K562 (cell line): Measurements from ENCODE around the gene TMTC3. TPM values are rescaled to one million over a fixed set of nuclear protein-coding genes. Genes with fewer than 3 reads are reported as not detected.

Experiments
- ATAC-seq: fragments of 200-7000 bp; cut with Tn5 transposase; 3 replicates; pipeline ENCODE4 v1.9.1; 2020; ENCODE audit warnings: moderate library complexity
- BruUV-seq: library from RNA; stranded (reverse); fragments of 400-500 nt; replicated peaks from 2 replicates; lab custom pipeline; 2021; lab: Mats Ljungman, UMichigan
- CTCF ChIA-PET: fragments of 300-600 bp; formaldehyde crosslinking; extraction: SDS; loops from one replicate; lab custom pipeline; 2021; ENCODE audit warnings: low intra/inter-chr PET ratio; lab: Yijun Ruan, JAX
- POLR2A ChIA-PET: fragments of 300-600, 350-650 bp; sonication (Branson Sonifier 250); formaldehyde crosslinking; extraction: SDS; loops from one replicate; lab custom pipeline; 2021; ENCODE audit warnings: antibody characterized with exemption, inconsistent platforms; lab: Yijun Ruan, JAX
- DNase-seq, 4 experiments: peaks; one replicate each; pipeline versions ENCODE4 v3.0.0 to v3.0.0-alpha.2; 2011 to 2018; ENCODE audit warnings: low spot score in 3 of 4, mixed read lengths in 3 of 4; ENCODE audit errors: extremely low read depth in 1 of 4
- FAIRE-seq: peaks from 2 replicates; lab custom pipeline; 2011; peaks lifted over from hg19 to GRCh38; lab: Jason Lieb, UNC
- H2AFZ ChIP-seq: 2 replicates; pipeline ENCODE4 v1.6.0; 2011; ENCODE audit warnings: low read depth, low read length, control low read depth, inconsistent platforms
- H3K27ac ChIP-seq: fragments of 200-600 bp; 3 replicates; pipeline ENCODE4 v1.8.0; 2011; ENCODE audit warnings: low read depth, mild to moderate bottlenecking, control low read depth, inconsistent platforms, low read length, moderate library complexity, mixed read lengths; ENCODE audit errors: extremely low read depth
- H3K27me3 ChIP-seq, 2 experiments: fragments of 300-600 bp in 1 of 2; 2 replicates in 1 of 2; 3 replicates in 1 of 2; pipeline versions ENCODE4 v1.6.0 to v1.8.0; 2011; ENCODE audit warnings: inconsistent platforms in 2 of 2, low read length in 2 of 2, mild to moderate bottlenecking in 1 of 2, mixed read lengths in 1 of 2, moderate library complexity in 1 of 2; ENCODE audit not compliant: control insufficient read depth in 2 of 2, insufficient read depth in 2 of 2
- H3K36me3 ChIP-seq: fragments of 300-600 bp; 3 replicates; pipeline ENCODE4 v1.8.0; 2011; ENCODE audit warnings: mild to moderate bottlenecking, low read length, inconsistent platforms; ENCODE audit not compliant: control insufficient read depth, insufficient read depth
- H3K4me1 ChIP-seq, 2 experiments: fragments of 200-600 bp in 1 of 2; replicated peaks in 1 of 2; 2 replicates in 1 of 2; 3 replicates in 1 of 2; pipeline versions ENCODE4 v1.5.1 to v1.8.0; 2011; ENCODE audit warnings: inconsistent platforms in 2 of 2, low read length in 2 of 2, mild to moderate bottlenecking in 1 of 2, mixed read lengths in 1 of 2, moderate library complexity in 1 of 2; ENCODE audit not compliant: control insufficient read depth in 2 of 2, insufficient read depth in 2 of 2
- H3K4me2 ChIP-seq: 2 replicates; pipeline ENCODE4 v1.6.1; 2011; ENCODE audit warnings: low read length, control low read depth, inconsistent platforms, mixed read lengths; ENCODE audit not compliant: insufficient read depth
- H3K4me3 ChIP-seq: fragments of 200-600 bp; sonication (generic), shearing (Covaris generic); 2 replicates; pipeline ENCODE4 v1.5.1; 2016; ENCODE audit warnings: control low read depth, inconsistent platforms
- H3K79me2 ChIP-seq: fragments of 200-600 bp; 3 replicates; pipeline ENCODE4 v1.8.0; 2011; ENCODE audit warnings: low read length, inconsistent platforms; ENCODE audit not compliant: control insufficient read depth, insufficient read depth
- H3K9ac ChIP-seq, 2 experiments: 2 replicates each; pipeline versions ENCODE4 v1.6.0 to v1.6.1; 2011; ENCODE audit warnings: low read depth in 2 of 2, low read length in 2 of 2, control low read depth in 1 of 2, inconsistent platforms in 1 of 2, mild to moderate bottlenecking in 1 of 2, mixed read lengths in 1 of 2; ENCODE audit not compliant: insufficient read depth in 1 of 2
- H3K9me1 ChIP-seq: one replicate; pipeline ENCODE4 v1.6.0; 2011; ENCODE audit warnings: inconsistent platforms, mild to moderate bottlenecking, low read length, moderate library complexity; ENCODE audit not compliant: control insufficient read depth, insufficient read depth
- H3K9me3 ChIP-seq: replicated peaks from 2 replicates; pipeline ENCODE4 v1.5.1; 2011; ENCODE audit warnings: low read depth, low read length, inconsistent platforms; ENCODE audit not compliant: control insufficient read depth, insufficient read depth
- H4K20me1 ChIP-seq: replicated peaks from 2 replicates; pipeline ENCODE4 v1.6.1; 2011; ENCODE audit warnings: low read length, inconsistent platforms, mixed read lengths; ENCODE audit not compliant: control insufficient read depth, insufficient read depth
- BRF1 ChIP-seq: IDR thresholded peaks from 3 replicates; pipeline ENCODE4 v1.6.1; 2011; ENCODE audit warnings: borderline replicate concordance, mild to moderate bottlenecking; ENCODE audit not compliant: insufficient read length; ENCODE audit errors: extremely low read depth
- C11orf30 ChIP-seq: fragments of 450-650 bp; IDR thresholded peaks from 2 replicates; pipeline ENCODE4 v1.6.1; 2016; ENCODE audit warnings: low read depth, mild to moderate bottlenecking
- CBFA2T2 ChIP-seq: fragments of 450-650 bp; conservative IDR thresholded peaks from 2 replicates; pipeline ENCODE4 v1.6.1; 2017; ENCODE audit warnings: mild to moderate bottlenecking
- CBX2 ChIP-seq: fragments of 200-600 bp; sonication (generic); IDR thresholded peaks from one replicate; pipeline ENCODE4 v1.6.1; 2012; ENCODE audit warnings: mild to moderate bottlenecking, low read length, inconsistent platforms; ENCODE audit not compliant: insufficient read depth, poor library complexity, severe bottlenecking
- CBX5 ChIP-seq: IDR thresholded peaks from 2 replicates; pipeline ENCODE4 v1.6.1; 2014; ENCODE audit warnings: low read depth, borderline replicate concordance
- E2F1 ChIP-seq: sonication (generic); formaldehyde crosslinking; IDR thresholded peaks from 2 replicates; pipeline ENCODE4 v1.8.1; 2023; ENCODE audit warnings: mild to moderate bottlenecking, missing genetic modification reagents, moderate library complexity
- FOS ChIP-seq: IDR thresholded peaks from 3 replicates; pipeline ENCODE4 v1.6.1; 2011; ENCODE audit not compliant: insufficient read length; ENCODE audit errors: extremely low read depth
- FOXK1 ChIP-seq: sonication (generic); formaldehyde crosslinking; IDR thresholded peaks from 2 replicates; pipeline ENCODE4 v1.8.0; 2022; ENCODE audit warnings: missing genetic modification reagents, mild to moderate bottlenecking, borderline replicate concordance
- JUNB ChIP-seq: fragments of 450-650 bp; formaldehyde crosslinking; conservative IDR thresholded peaks from 2 replicates; pipeline ENCODE4 v1.4.0; 2020; ENCODE audit warnings: mild to moderate bottlenecking
- MAFF ChIP-seq: IDR thresholded peaks from 2 replicates; pipeline ENCODE4 v1.6.1; 2012; ENCODE audit warnings: low read length, improper control_type of control experiment
- MAFK ChIP-seq: IDR thresholded peaks from 2 replicates; pipeline ENCODE4 v1.6.1; 2011; ENCODE audit warnings: low read length, improper control_type of control experiment
- NFE2L1 ChIP-seq: fragments of 450-650 bp; IDR thresholded peaks from 2 replicates; pipeline ENCODE4 v1.6.1; 2016; ENCODE audit warnings: missing genetic modification characterization, low read depth, mild to moderate bottlenecking, missing compliant biosample characterization, moderate library complexity, borderline replicate concordance
- SRSF3 ChIP-seq: fragments of 200-400 bp; formaldehyde crosslinking; IDR thresholded peaks from 2 replicates; pipeline ENCODE4 v1.6.1; 2016; ENCODE audit warnings: mild to moderate bottlenecking, low read length, moderate library complexity; ENCODE audit not compliant: insufficient read depth
- XRCC5 ChIP-seq: fragments of 200-400 bp; formaldehyde crosslinking; IDR thresholded peaks from 2 replicates; pipeline ENCODE4 v1.6.1; 2017; ENCODE audit warnings: low read depth, mild to moderate bottlenecking, low read length
- ZNF232 ChIP-seq: sonication (generic); formaldehyde crosslinking; IDR thresholded peaks from 2 replicates; pipeline ENCODE4 v1.8.0; 2022; ENCODE audit warnings: mild to moderate bottlenecking, missing genetic modification reagents
- ZNF239 ChIP-seq: fragments of 250-450 bp; sonication (Bioruptor Pico); IDR thresholded peaks from 2 replicates; pipeline ENCODE4 v1.4.0; 2020; ENCODE audit warnings: mild to moderate bottlenecking
- ZNF316 ChIP-seq: fragments of 450-650 bp; IDR thresholded peaks from 2 replicates; pipeline ENCODE4 v1.6.1; 2016
- ZNF518B ChIP-seq: fragments of 250-450 bp; sonication (Bioruptor Pico); IDR thresholded peaks from 2 replicates; pipeline ENCODE4 v1.5.0; 2021; ENCODE audit warnings: mild to moderate bottlenecking, moderate library complexity
- WGBS: fragments of 100-300 bp; shearing (Covaris generic); methylation state at CpG from one replicate; pipeline ENCODE4 v1.1.6; 2016; ENCODE audit warnings: low coverage, mixed read lengths; ENCODE audit not compliant: insufficient coverage; ENCODE audit errors: missing lambda C conversion rate; 5-methylcytosine and 5-hydroxymethylcytosine counted together
- in situ Hi-C: fragments of 300-500 bp; cut with MboI; formaldehyde crosslinking; loops from 4 replicates; pipeline ENCODE4 v1.15.0; 2018; ENCODE audit warnings: inconsistent platforms, mixed read lengths
- intact Hi-C: fragments of 100-400 bp; cut with micrococcal nuclease; formaldehyde crosslinking; loops from 2 replicates; pipeline ENCODE4 v1.14.2; 2022
- polyA plus RNA-seq, 8 experiments: library from polyadenylated mRNA; depleted of rRNA in 4 of 8; stranded (reverse) in 5 of 8; unstranded in 3 of 8; fragments of >200 nt; fragmentation: Nextera tagmentation in 2 of 8; fragmentation: Illumina TruSeq in 1 of 8; extraction: Ambion mirVana in 2 of 8; extraction: Trizol in 1 of 8; gene quantifications; 2 replicates each; pipeline versions ENCODE4 v1.2.1 to v1.2.3, GENCODE V29; 2011 to 2014; ENCODE audit warnings: inconsistent platforms in 1 of 8, missing spikeins in 1 of 8
- total RNA-seq, 7 experiments: library from RNA; depleted of rRNA in 6 of 7; stranded (reverse); fragments of >200 nt in 6 of 7; fragmentation: Illumina TruSeq in 2 of 7; extraction: Trizol in 2 of 7; gene quantifications; 2 replicates each; pipeline versions ENCODE4 v1.2.1 to v1.2.3, GENCODE V29; 2011 to 2021; ENCODE audit warnings: low replicate concordance in 1 of 7

Gene TMTC3
- total and polyA plus RNA-seq, 9 of the 15 experiments (the other 6 are each of a cell fraction or from before 2014, with no cell fraction given) = 1.9 to 9.8 (median 4.7) TPM

- TF ChIP-seq BRF1 = no peak
- TF ChIP-seq E2F1 (CRISPR knock-in tag) = no peak
- TF ChIP-seq ZNF232 (CRISPR knock-in tag) = no peak
- no peak for TF ChIP-seq ZNF518B (CRISPR knock-in tag)
- no peak for TF ChIP-seq CBX5
- no peak for TF ChIP-seq FOXK1 (CRISPR knock-in tag)
- TF ChIP-seq, all 486 proteins: peak for 0
Measured at GRCh38 chr12:88245905-88246304, 103.8 kb downstream of the TMTC3 start (continued).

GRCh38 chr12:88247241-88247643 lies 105.1 kb downstream of the TMTC3 start:
- no TSS peak for BruUV-seq
- no peaks in the 10 kb centered on the region for H3K79me2 ChIP-seq
- no peaks in the 10 kb centered on the region for H3K27me3 ChIP-seq
- no peak overlapping the region for H3K4me3 ChIP-seq
- peak; percentile 53; the same call in 1 of the 3 replicates for ATAC-seq
- ChIA-PET CTCF (no interaction called here), POLR2A (no interaction called here)
- no peak overlapping the region for H2AFZ ChIP-seq
- H3K9me1 ChIP-seq = no peaks in the 10 kb centered on the region
- no peaks in the 10 kb centered on the region for H3K36me3 ChIP-seq
- FAIRE-seq = peak; percentile 71
- 3% methylated on average over 2 of the region's 2 CpGs for WGBS
- no peak overlapping the region for H3K9ac ChIP-seq
- peak in 2 of 4 experiments; percentile 5 to 40 for DNase-seq
- no peaks in the 10 kb centered on the region for H3K9me3 ChIP-seq
- H3K27ac ChIP-seq = no peak overlapping the region
- in situ Hi-C loops = no loop called here
- H3K4me1 ChIP-seq = no peaks in the 10 kb centered on the region
- H3K4me2 ChIP-seq = no peak overlapping the region
- no peaks in the 10 kb centered on the region for H4K20me1 ChIP-seq
- intact Hi-C loops = no loop called here
- TF ChIP-seq ZNF239 (CRISPR knock-in tag) = no peak
- TF ChIP-seq CBX2 = no peak
- peak; percentile 87 for TF ChIP-seq MAFF
- no peak for TF ChIP-seq XRCC5
- peak; percentile 72 for TF ChIP-seq ZNF316
- peak; percentile 82 for TF ChIP-seq MAFK
- TF ChIP-seq NFE2L1 (tag) = peak; percentile 83
- peak; percentile 66 for TF ChIP-seq C11orf30
- TF ChIP-seq SRSF3 = no peak
- TF ChIP-seq CBFA2T2 = no peak
- no peak for TF ChIP-seq FOS
- no peak for TF ChIP-seq JUNB (CRISPR knock-in tag)
